SU-DHL-6 (cell line): ENCODE data around the gene NR1H4.

Source experiments
- H2AFZ ChIP-seq: fragments of 200-600 bp; sonication (generic); 2 replicates; pipeline ENCODE4 v1.6.1; 2014; ENCODE audit warnings: low read depth, mild to moderate bottlenecking, moderate library complexity, mixed read lengths, antibody characterized with exemption, low read length; ENCODE audit not compliant: severe bottlenecking
- H3F3A ChIP-seq: fragments of 200-600 bp; shearing (Covaris generic); 2 replicates; pipeline ENCODE4 v1.6.0; 2016; ENCODE audit warnings: antibody characterized with exemption, mild to moderate bottlenecking; ENCODE audit not compliant: insufficient read depth
- H3K27ac ChIP-seq: fragments of 200-600 bp; sonication (generic); 2 replicates; pipeline ENCODE4 v1.5.1; 2016; ENCODE audit warnings: low read depth, mild to moderate bottlenecking, low read length, moderate library complexity, mixed read lengths
- H3K27me3 ChIP-seq: fragments of 200-600 bp; sonication (generic), shearing (Covaris generic); 2 replicates; pipeline ENCODE4 v1.6.0; 2014; ENCODE audit warnings: mild to moderate bottlenecking, low read length
- H3K36me3 ChIP-seq: fragments of 200-600 bp; sonication (generic); 2 replicates; pipeline ENCODE4 v1.6.1; 2014; ENCODE audit warnings: mild to moderate bottlenecking, low read length, mixed read lengths
- H3K4me2 ChIP-seq: fragments of 300-600, 200-600 bp; shearing (Covaris generic), sonication (generic); 2 replicates; pipeline ENCODE4 v1.6.0; 2014; ENCODE audit warnings: low read length, low read depth, mild to moderate bottlenecking; ENCODE audit not compliant: poor library complexity, severe bottlenecking
- H3K4me3 ChIP-seq: fragments of 200-600 bp; sonication (generic); 2 replicates; pipeline ENCODE4 v1.5.1; 2014; ENCODE audit warnings: antibody characterized with exemption, low read length, mild to moderate bottlenecking, mixed read lengths; ENCODE audit not compliant: insufficient read depth, poor library complexity, severe bottlenecking
- H3K79me2 ChIP-seq: fragments of 200-600 bp; sonication (generic); 2 replicates; pipeline ENCODE4 v1.6.1; 2014; ENCODE audit warnings: mild to moderate bottlenecking, low read length, moderate library complexity; ENCODE audit not compliant: insufficient read depth
- H3K9ac ChIP-seq: fragments of 200-600 bp; sonication (generic); 2 replicates; pipeline ENCODE4 v1.7.0; 2014; ENCODE audit warnings: mild to moderate bottlenecking, low read length
- H3K9me2 ChIP-seq: fragments of 200-600 bp; sonication (generic); replicated peaks from 2 replicates; pipeline ENCODE4 v1.6.1; 2014; ENCODE audit warnings: low read length; ENCODE audit not compliant: insufficient read depth
- H3K9me3 ChIP-seq: fragments of 200-600 bp; sonication (generic); 2 replicates; pipeline ENCODE4 v1.6.1; 2014; ENCODE audit warnings: low read length, mixed read lengths; ENCODE audit not compliant: insufficient read depth
- H4K20me1 ChIP-seq: fragments of 200-600 bp; sonication (generic); 2 replicates; pipeline ENCODE4 v1.6.1; 2014; ENCODE audit warnings: low read depth, mild to moderate bottlenecking, antibody characterized with exemption, low read length, moderate library complexity, mixed read lengths
- CTCF ChIP-seq: fragments of 200-600 bp; sonication (generic); IDR thresholded peaks from one replicate; pipeline ENCODE4 v1.5.1; 2017; ENCODE audit warnings: antibody characterized with exemption, mild to moderate bottlenecking, low read length, moderate library complexity; ENCODE audit not compliant: insufficient read depth, poor library complexity, severe bottlenecking
- EZH2phosphoT487 ChIP-seq: fragments of 200-600 bp; sonication (generic), shearing (Covaris generic); conservative IDR thresholded peaks from 2 replicates; pipeline ENCODE4 v1.6.1; 2018; ENCODE audit warnings: mild to moderate bottlenecking, antibody characterized with exemption, low read length, moderate library complexity, mixed read lengths

The NR1H4 gene

GRCh38 chr12:100576331-100577036, 102.8 kb downstream of the NR1H4 start:
- no peaks in the 10 kb centered on the region for H3K9me2 ChIP-seq
- no peak overlapping the region for H3K27ac ChIP-seq
- H3K4me3 ChIP-seq = no peak overlapping the region
- no peaks in the 10 kb centered on the region for H3F3A ChIP-seq
- H3K9ac ChIP-seq = no peak overlapping the region
- H3K36me3 ChIP-seq = no peaks in the 10 kb centered on the region
- no peak overlapping the region for H2AFZ ChIP-seq
- no peak overlapping the region for H3K4me2 ChIP-seq
- H3K79me2 ChIP-seq = no peaks in the 10 kb centered on the region
- H3K27me3 ChIP-seq = no peaks in the 10 kb centered on the region
- H4K20me1 ChIP-seq = no peaks in the 10 kb centered on the region
- TF ChIP-seq CTCF (no peak), EZH2phosphoT487 (no peak)
- H3K9me3 ChIP-seq = no peaks in the 10 kb centered on the region

- no peak overlapping the region for H3K4me2 ChIP-seq
- H3K36me3 ChIP-seq = no peaks in the 10 kb centered on the region
- no peaks in the 10 kb centered on the region for H3K27me3 ChIP-seq
- no peak overlapping the region for H3K9ac ChIP-seq
- H4K20me1 ChIP-seq = no peaks in the 10 kb centered on the region
- no peaks in the 10 kb centered on the region for H3K9me3 ChIP-seq
- H2AFZ ChIP-seq = no peak overlapping the region
- no peak for TF ChIP-seq CTCF
- no peak for TF ChIP-seq EZH2phosphoT487
- H3K27ac ChIP-seq = no peak overlapping the region
- no peaks in the 10 kb centered on the region for H3F3A ChIP-seq
- no peaks in the 10 kb centered on the region for H3K79me2 ChIP-seq
- H3K9me2 ChIP-seq = no peaks in the 10 kb centered on the region
- H3K4me3 ChIP-seq = no peak overlapping the region
These were observed 105.3 kb downstream of the NR1H4 start for GRCh38 chr12:100578923-100579322.

GRCh38 chr12:100579844-100580243, 106.2 kb downstream of the NR1H4 start:
- Histone ChIP-seq H3K4me2 (no peak overlapping the region), H3K9me2 (no peaks in the 10 kb centered on the region), H3K36me3 (no peaks in the 10 kb centered on the region), H3K79me2 (no peaks in the 10 kb centered on the region), H4K20me1 (no peaks in the 10 kb centered on the region), H3K27ac (no peak overlapping the region), H2AFZ (no peak overlapping the region), H3K9me3 (no peaks in the 10 kb centered on the region), H3F3A (no peaks in the 10 kb centered on the region), H3K9ac (no peak overlapping the region), H3K27me3 (no peaks in the 10 kb centered on the region), H3K4me3 (no peak overlapping the region)
- TF ChIP-seq CTCF (no peak), EZH2phosphoT487 (no peak)
